Fibroblast of villous mesenchyme (primary cell): ENCODE data around the gene BTBD19. TPM values are rescaled to one million over a fixed set of nuclear protein-coding genes. Genes with fewer than 3 reads are reported as not detected.

Experiments used
- DNase-seq: peaks from one replicate; pipeline ENCODE4 v3.0.0-alpha.2; 2010; ENCODE audit warnings: low read depth
- H3K4me3 ChIP-seq: 2 replicates; pipeline ENCODE4 v1.5.1; 2011; ENCODE audit warnings: low read depth, mild to moderate bottlenecking, low read length
- CTCF ChIP-seq: IDR thresholded peaks from 2 replicates; pipeline ENCODE4 v1.5.1; 2012; ENCODE audit warnings: low read depth, mild to moderate bottlenecking, low read length; ENCODE audit not compliant: insufficient read depth
- total RNA-seq: library from RNA; depleted of rRNA; stranded (reverse); fragments of >200 nt; gene quantifications from 2 replicates; pipeline ENCODE4 v1.2.3, GENCODE V29; 2012

BTBD19 gene
- total RNA-seq, 1 donor, result 13.0 TPM

GRCh38 chr1:44846985-44847384, 38.7 kb downstream of the BTBD19 start:
- no peak for DNase-seq
- TF ChIP-seq CTCF, result no peak
- H3K4me3 ChIP-seq, result no peak overlapping the region

GRCh38 chr1:44847845-44848244, 39.5 kb downstream of the BTBD19 start:
- DNase-seq, result no peak
- no peak overlapping the region for H3K4me3 ChIP-seq
- TF ChIP-seq CTCF, result no peak

- no peak overlapping the region for H3K4me3 ChIP-seq
- no peak for DNase-seq
- TF ChIP-seq CTCF, result no peak
Observed at GRCh38 chr1:44848456-44849181, 40.3 kb downstream of the BTBD19 start.

GRCh38 chr1:44849575-44850132, 41.3 kb downstream of the BTBD19 start:
- H3K4me3 ChIP-seq, result no peak overlapping the region
- DNase-seq, result no peak
- no peak for TF ChIP-seq CTCF

- DNase-seq, result no peak
- TF ChIP-seq CTCF, result no peak
- no peak overlapping the region for H3K4me3 ChIP-seq
Observed at GRCh38 chr1:44851308-44851707, 43.0 kb downstream of the BTBD19 start.

- no peak for TF ChIP-seq CTCF
- no peak for DNase-seq
- H3K4me3 ChIP-seq, result no peak overlapping the region
Observed at GRCh38 chr1:44853201-44853600, 44.9 kb downstream of the BTBD19 start.
